Thymus (tissue), 11 donors: ENCODE results near the gene ARMC2. TPM values are rescaled to one million over a fixed set of nuclear protein-coding genes. Genes with fewer than 3 reads are reported as not detected.

Experiments used
- DNase-seq, 9 donors: peaks; one replicate each; pipeline ENCODE4 v3.0.0-alpha.2; 2013; ENCODE audit warnings: low spot score in 9 of 9, low read depth in 6 of 9, missing footprints in 1 of 9
- H3K27ac ChIP-seq, 2 donors: one replicate each; pipeline ENCODE4 v1.5.1; 2013; ENCODE audit warnings: control low read depth in 1 of 2, low read depth in 1 of 2, low read length in 1 of 2, mild to moderate bottlenecking in 1 of 2, moderate library complexity in 1 of 2
- H3K27me3 ChIP-seq, 2 donors: one replicate each; pipeline ENCODE4 v1.5.1; 2013; ENCODE audit warnings: low read length in 1 of 2; ENCODE audit not compliant: control insufficient read depth in 2 of 2, insufficient read depth in 1 of 2
- H3K36me3 ChIP-seq, 2 donors: one replicate each; pipeline ENCODE4 v1.5.1; 2013; ENCODE audit warnings: low read length in 1 of 2, mild to moderate bottlenecking in 1 of 2, moderate library complexity in 1 of 2; ENCODE audit not compliant: control insufficient read depth in 2 of 2, insufficient read depth in 2 of 2
- H3K4me1 ChIP-seq, 2 donors: one replicate each; pipeline ENCODE4 v1.5.1; 2013; ENCODE audit warnings: low read length in 2 of 2; ENCODE audit not compliant: control insufficient read depth in 2 of 2, insufficient read depth in 2 of 2
- H3K4me3 ChIP-seq, 2 donors: one replicate each; pipeline ENCODE4 v1.5.1; 2013; ENCODE audit warnings: low read length in 2 of 2, control low read depth in 1 of 2, mild to moderate bottlenecking in 1 of 2
- H3K9me3 ChIP-seq, 2 donors: one replicate each; pipeline ENCODE4 v1.5.1; 2013; ENCODE audit warnings: low read length in 1 of 2, mild to moderate bottlenecking in 1 of 2; ENCODE audit not compliant: control insufficient read depth in 2 of 2, insufficient read depth in 1 of 2
- WGBS: extraction: QIAGEN DNeasy Blood & Tissue Kit; methylation state at CpG from one replicate; pipeline ENCODE4 v1.1.7; 2013; 5-methylcytosine and 5-hydroxymethylcytosine counted together
- polyA plus RNA-seq: library from polyadenylated mRNA; stranded (reverse); fragments of 200-250 nt; gene quantifications from one replicate; pipeline ENCODE4 v1.2.3, GENCODE V29; 2013
- total RNA-seq: library from RNA; stranded (reverse); fragments of 120-200 nt; gene quantifications from one replicate; pipeline ENCODE4 v1.2.4, GENCODE V29; 2013
- donor health status: healthy.

Gene ARMC2
- total and polyA plus RNA-seq, 2 donors: 1.8 to 1.9 TPM

DNA sequence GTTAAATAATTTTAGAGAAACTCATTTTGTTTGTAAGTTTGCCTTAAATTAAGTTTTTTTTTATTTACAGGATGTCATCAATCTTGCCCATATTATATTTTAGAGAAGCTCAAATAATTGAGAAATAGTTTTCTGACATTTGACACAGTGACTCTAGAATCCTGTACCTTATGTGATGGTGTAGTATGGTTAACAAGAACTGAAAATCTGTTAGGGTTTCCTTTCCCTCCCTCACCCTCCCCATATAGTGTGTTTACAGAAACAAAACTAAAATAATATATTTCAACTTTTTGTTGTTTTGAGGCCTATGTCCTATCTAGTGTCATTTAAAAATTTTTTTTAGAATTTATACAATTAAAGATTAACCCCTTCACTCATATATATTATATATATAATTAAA is 154.7 kb downstream of the ARMC2 start:
- Histone ChIP-seq H3K36me3 (peaks cover 0 to 13% of the 10 kb centered on the region in 2 donors), H3K27me3 (no peaks in the 10 kb centered on the region), H3K9me3 (no peaks in the 10 kb centered on the region), H3K4me3 (no peak overlapping the region), H3K4me1 (no peaks in the 10 kb centered on the region), H3K27ac (no peak overlapping the region)
- DNase-seq: no peak

DNA sequence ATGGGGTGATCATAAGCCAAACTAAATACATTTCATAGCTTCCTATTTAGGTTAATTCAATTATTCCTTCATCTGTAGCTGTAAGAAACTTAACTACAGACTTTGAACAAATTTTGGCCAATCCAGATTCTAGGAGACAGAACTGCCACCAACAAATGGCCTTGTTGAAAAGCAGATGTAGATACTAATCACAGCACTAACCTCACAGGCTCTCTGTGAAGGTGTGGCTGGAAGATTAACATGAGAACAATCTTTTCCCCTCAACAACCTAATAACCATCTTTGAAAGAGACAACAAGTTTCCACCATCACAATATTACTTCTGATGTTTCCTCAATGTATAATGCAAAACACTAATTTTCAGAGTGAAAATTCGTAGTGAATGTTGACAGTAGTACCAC is 158.6 kb downstream of the ARMC2 start:
- peaks cover 0 to 6% of the 10 kb centered on the region in 2 donors for H3K4me1 ChIP-seq
- H3K9me3 ChIP-seq: no peaks in the 10 kb centered on the region
- H3K27ac ChIP-seq: no peak overlapping the region
- peaks cover 0 to 3% of the 10 kb centered on the region in 2 donors for H3K27me3 ChIP-seq
- DNase-seq: no peak
- no peaks in the 10 kb centered on the region for H3K36me3 ChIP-seq
- 88% methylated on average over 1 of the region's 1 CpG for WGBS
- H3K4me3 ChIP-seq: no peak overlapping the region

DNA sequence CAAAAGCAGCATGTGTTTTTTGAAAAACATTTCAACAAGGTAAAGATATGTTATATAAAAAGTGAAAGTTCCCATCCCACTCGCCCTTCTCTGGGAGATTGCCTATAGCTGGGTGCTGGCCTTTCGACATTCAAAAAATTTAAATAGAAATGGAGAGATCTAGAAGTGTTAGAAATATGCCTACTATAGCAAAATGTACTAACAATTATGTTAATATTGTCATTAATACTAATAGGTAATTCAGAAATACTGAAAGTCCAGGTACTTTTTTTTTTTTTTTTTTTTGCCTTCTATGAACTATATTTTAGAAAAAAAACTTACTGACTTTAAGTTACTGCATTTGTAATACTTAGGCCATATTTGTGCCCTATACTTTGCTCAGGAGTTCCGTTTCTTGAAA is 159.3 kb downstream of the ARMC2 start:
- H3K36me3 ChIP-seq: no peaks in the 10 kb centered on the region
- no peaks in the 10 kb centered on the region for H3K9me3 ChIP-seq
- H3K27ac ChIP-seq: no peak overlapping the region
- H3K27me3 ChIP-seq: peaks cover 0 to 3% of the 10 kb centered on the region in 2 donors
- H3K4me3 ChIP-seq: no peak overlapping the region
- peaks cover 0 to 6% of the 10 kb centered on the region in 2 donors for H3K4me1 ChIP-seq
- WGBS: 89% methylated on average over 3 of the region's 3 CpGs
- DNase-seq: no peak

DNA sequence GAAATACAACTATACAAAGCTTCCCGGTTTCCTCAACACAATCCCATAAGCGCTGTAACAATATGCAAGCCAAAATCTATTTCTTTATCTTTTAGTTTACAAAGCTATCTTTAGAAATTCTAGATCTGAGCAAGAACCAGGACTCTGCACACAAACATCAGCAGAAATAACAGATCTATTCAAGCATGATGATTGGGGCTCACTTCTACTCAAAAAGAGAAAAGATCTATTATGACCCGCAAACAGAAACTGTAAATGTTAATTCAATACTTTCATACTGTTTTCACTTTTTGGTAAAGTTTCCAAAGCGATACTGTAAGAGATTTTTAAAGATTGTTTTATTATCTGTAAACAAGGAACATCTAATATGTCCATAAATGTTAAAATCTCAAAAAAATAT is 159.8 kb downstream of the ARMC2 start:
- 75% methylated on average over 4 of the region's 4 CpGs for WGBS
- H3K4me1 ChIP-seq: peaks cover 0 to 6% of the 10 kb centered on the region in 2 donors
- H3K4me3 ChIP-seq: peak overlapping the region; percentile 1 to 34
- DNase-seq: no peak
- no peaks in the 10 kb centered on the region for H3K9me3 ChIP-seq
- peaks cover 0 to 3% of the 10 kb centered on the region in 2 donors for H3K27me3 ChIP-seq
- H3K27ac ChIP-seq: no peak overlapping the region
- H3K36me3 ChIP-seq: no peaks in the 10 kb centered on the region

DNA sequence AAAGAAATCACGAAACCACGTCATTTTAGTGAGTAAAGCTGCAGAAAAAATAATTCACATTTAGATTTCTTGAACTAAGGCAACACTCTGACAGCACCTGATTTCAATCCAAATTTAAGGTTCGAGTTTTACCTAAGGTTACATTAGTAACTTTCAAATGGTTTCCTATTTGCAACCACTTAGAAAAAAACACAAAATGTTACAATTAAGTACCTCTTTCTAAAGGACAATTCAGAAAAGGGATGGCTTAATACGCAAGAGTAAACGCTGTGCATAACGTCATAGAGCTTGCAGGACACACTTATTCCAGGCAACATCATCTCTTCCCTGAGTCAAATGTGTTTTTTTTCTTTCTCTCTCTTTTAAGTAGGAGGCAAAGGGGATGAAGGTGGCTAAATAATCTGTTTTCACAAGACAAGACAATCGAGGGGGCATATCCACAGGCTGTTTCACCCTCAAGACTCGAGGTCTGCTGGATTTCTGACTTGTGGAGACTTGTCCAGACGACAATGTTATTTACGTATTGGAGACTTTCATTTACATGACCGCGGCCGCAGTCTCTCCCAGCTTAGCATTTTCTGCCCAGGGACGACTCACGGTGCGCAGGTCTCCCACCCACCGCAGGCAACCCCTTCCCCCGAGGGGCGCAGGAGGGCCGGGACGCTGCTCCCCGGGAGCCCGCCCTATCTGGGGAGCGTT is 160.5 kb downstream of the ARMC2 start:
- Histone ChIP-seq H3K4me3 (peak overlapping the region; percentile 74 to 81), H3K27ac (peak overlapping the region; percentile 67 to 93), H3K9me3 (no peaks in the 10 kb centered on the region), H3K36me3 (no peaks in the 10 kb centered on the region), H3K27me3 (peaks cover 0 to 3% of the 10 kb centered on the region in 2 donors), H3K4me1 (peaks cover 0 to 6% of the 10 kb centered on the region in 2 donors)
- 3% methylated on average over 24 of the region's 24 CpGs for whole genome bisulfite sequencing
- peak in 6 of 9 donors; percentile 12 to 59 (median 28) for DNase-seq

DNA sequence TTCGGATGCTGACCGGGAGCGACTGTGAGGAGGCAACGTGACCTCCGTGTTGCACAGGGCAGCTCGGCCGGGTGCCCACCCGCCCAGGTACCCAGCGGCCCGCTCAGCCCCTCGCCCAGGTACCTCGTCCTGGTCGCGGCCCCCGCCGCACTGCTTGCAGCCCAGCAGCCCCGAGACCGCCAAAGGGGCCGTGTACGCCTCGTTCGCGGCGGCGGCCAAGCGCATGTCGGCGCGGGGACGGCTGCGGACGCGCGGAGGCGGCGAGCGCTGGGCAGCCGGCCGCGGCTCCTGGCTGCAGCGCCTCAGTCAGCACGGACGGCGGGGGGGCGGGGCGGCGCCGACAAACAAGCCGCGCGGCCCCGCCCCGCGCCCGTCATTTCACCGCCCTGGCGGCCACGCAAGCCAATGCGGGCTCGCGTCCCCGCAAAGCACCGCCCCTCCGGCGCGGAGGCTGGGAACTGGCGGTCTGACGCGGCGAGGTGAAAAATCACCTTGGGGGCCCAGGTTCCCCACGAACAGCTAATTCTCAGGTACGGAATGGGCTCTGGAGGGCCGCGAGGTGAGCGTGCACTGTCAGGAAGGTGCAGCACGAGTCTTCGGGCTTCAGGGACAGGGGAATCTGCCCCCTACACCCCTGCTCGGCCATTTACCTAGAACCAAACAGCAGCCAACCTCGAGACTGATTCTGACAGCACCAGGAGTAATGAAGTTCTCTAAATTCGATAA is 161.2 kb downstream of the ARMC2 start:
- H3K4me1 ChIP-seq: peaks cover 0 to 6% of the 10 kb centered on the region in 2 donors
- H3K36me3 ChIP-seq: no peaks in the 10 kb centered on the region

DNA sequence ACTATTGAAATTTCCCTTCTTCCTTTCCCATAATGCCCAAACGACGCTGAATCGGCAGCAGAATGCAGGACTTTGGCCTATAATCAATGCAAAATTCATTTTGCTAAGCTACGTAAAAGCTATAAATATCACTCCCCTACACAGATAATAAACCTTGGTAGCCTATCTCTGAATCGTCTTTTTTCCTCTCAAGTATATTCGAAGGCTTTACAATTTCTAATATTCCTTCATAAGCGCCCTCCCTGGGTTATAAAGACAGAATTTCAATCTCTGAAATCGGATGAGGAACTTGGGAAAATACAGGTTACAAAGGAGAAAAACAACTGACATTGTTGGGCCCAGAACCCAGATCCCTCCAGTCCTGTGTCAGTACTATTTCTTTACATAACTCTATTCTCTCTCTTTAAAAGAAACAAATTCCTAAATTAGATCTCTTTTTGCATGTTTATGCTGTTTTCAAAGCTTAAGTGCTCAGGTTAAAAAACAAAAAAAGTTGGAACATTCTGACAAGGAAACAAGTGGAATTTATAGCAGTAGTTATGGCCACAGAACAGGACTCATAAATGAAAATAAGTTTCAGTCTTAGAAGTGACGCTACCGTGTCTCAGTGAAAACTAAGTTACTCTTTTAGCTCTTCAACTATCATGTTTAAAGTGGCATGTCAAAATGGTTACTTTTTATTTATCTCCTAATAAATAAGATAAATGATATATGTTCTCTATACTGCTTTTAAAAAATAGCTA is 161.9 kb downstream of the ARMC2 start:
- no peak for DNase-seq
- Histone ChIP-seq H3K4me3 (peak overlapping the region; percentile 76 to 81), H3K4me1 (peaks cover 3 to 6% of the 10 kb centered on the region in 2 donors), H3K27ac (peak overlapping the region; percentile 86 to 91), H3K9me3 (no peaks in the 10 kb centered on the region), H3K36me3 (no peaks in the 10 kb centered on the region), H3K27me3 (peaks cover 0 to 3% of the 10 kb centered on the region in 2 donors)
- 16% methylated on average over 10 of the region's 10 CpGs for WGBS

More for the DNA sequence above, 161.2 kb downstream of the ARMC2 start:
- H3K9me3 ChIP-seq: no peaks in the 10 kb centered on the region
- peak overlapping the region; percentile 86 to 93 for H3K27ac ChIP-seq
- under 1% methylated on average over 80 of the region's 80 CpGs for WGBS
- DNase-seq: peak; percentile 70 to 94 (median 87)
- H3K4me3 ChIP-seq: peak overlapping the region; percentile 76 to 81
- H3K27me3 ChIP-seq: peaks cover 0 to 3% of the 10 kb centered on the region in 2 donors

DNA sequence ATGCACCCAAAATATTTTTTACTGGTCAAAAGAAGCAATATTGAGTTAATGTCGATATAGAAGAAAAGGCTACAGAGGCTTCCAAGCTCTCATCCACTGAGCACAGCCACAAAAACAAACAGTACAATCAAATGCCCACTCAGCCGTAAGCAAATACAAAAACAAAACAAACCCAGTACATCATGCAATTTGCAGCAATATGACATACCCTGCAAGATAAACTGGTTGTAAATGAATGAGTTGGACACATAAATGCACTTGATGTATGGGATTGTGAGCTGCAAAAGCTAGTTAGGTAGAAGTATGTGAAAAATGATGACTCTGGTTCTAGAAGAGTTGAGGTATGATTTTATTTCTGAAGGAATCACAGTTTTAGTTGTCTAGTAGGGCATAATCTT is 162.5 kb downstream of the ARMC2 start:
- no peak overlapping the region for H3K4me3 ChIP-seq
- no peaks in the 10 kb centered on the region for H3K36me3 ChIP-seq
- no peak overlapping the region for H3K27ac ChIP-seq
- 91% methylated on average over 2 of the region's 2 CpGs for WGBS
- H3K9me3 ChIP-seq: no peaks in the 10 kb centered on the region
- DNase-seq: no peak
- H3K4me1 ChIP-seq: peaks cover 4 to 6% of the 10 kb centered on the region in 2 donors
- H3K27me3 ChIP-seq: peaks cover 0 to 3% of the 10 kb centered on the region in 2 donors
